Endodermal cell (in vitro differentiated cells): Measurements from ENCODE around the gene MAML2. TPM values are rescaled to one million over a fixed set of nuclear protein-coding genes. Genes with fewer than 3 reads are reported as not detected.
A peak's percentile ranks its signal among the peaks of the same experiment; 100 is the strongest.

Source experiments
- DNase-seq: peaks from one replicate; pipeline ENCODE4 v3.0.0-alpha.2; 2017
- H3K27ac ChIP-seq: 2 replicates; pipeline ENCODE4 v1.5.1; 2013; ENCODE audit warnings: mild to moderate bottlenecking, low read depth, low read length, moderate library complexity
- H3K27me3 ChIP-seq: 2 replicates; pipeline ENCODE4 v1.6.1; 2013; ENCODE audit warnings: mild to moderate bottlenecking, low read length, moderate library complexity; ENCODE audit not compliant: insufficient read depth, control insufficient read depth, poor library complexity, severe bottlenecking
- H3K36me3 ChIP-seq: 2 replicates; pipeline ENCODE4 v1.7.0; 2013; ENCODE audit warnings: mild to moderate bottlenecking, low read length, moderate library complexity; ENCODE audit not compliant: control insufficient read depth, insufficient read depth
- H3K4me1 ChIP-seq: one replicate; pipeline ENCODE4 v1.7.0; 2013; ENCODE audit warnings: low read length; ENCODE audit not compliant: control insufficient read depth, insufficient read depth
- H3K4me3 ChIP-seq: 2 replicates; pipeline ENCODE4 v1.5.1; 2013; ENCODE audit warnings: mild to moderate bottlenecking, low read length, moderate library complexity
- H3K9ac ChIP-seq: 2 replicates; pipeline ENCODE4 v1.6.1; 2013; ENCODE audit warnings: mild to moderate bottlenecking, low read length, moderate library complexity; ENCODE audit not compliant: poor library complexity, severe bottlenecking; ENCODE audit errors: extremely low read depth
- H3K9me3 ChIP-seq: 2 replicates; pipeline ENCODE4 v1.6.1; 2013; ENCODE audit warnings: mild to moderate bottlenecking, low read length, moderate library complexity; ENCODE audit not compliant: control insufficient read depth
- H3K27ac Mint-ChIP-seq: 2 replicates; pipeline ENCODE4 v1.8.0; 2020; ENCODE audit warnings: mixed read lengths
- H3K27me3 Mint-ChIP-seq: 2 replicates; pipeline ENCODE4 v1.8.0; 2021; ENCODE audit warnings: mild to moderate bottlenecking, mixed read lengths; ENCODE audit not compliant: insufficient read depth
- H3K36me3 Mint-ChIP-seq: 2 replicates; pipeline ENCODE4 v1.8.0; 2020; ENCODE audit warnings: low read depth, mixed read lengths
- H3K4me1 Mint-ChIP-seq: 2 replicates; pipeline ENCODE4 v1.8.0; 2020; ENCODE audit warnings: mixed read lengths
- H3K4me3 Mint-ChIP-seq: 2 replicates; pipeline ENCODE4 v1.8.0; 2020; ENCODE audit warnings: mild to moderate bottlenecking, moderate library complexity, mixed read lengths
- H3K9me3 Mint-ChIP-seq: 2 replicates; pipeline ENCODE4 v1.8.0; 2020; ENCODE audit warnings: mild to moderate bottlenecking, mixed read lengths
- WGBS, 2 experiments: methylation state at CpG; one replicate each; pipeline versions ENCODE4 v1.1.5 to v1.1.7; 2013; ENCODE audit warnings: missing lambda C conversion rate in 2 of 2, mixed read lengths in 1 of 2; ENCODE audit not compliant: insufficient coverage in 1 of 2, insufficient read length in 1 of 2; 5-methylcytosine and 5-hydroxymethylcytosine counted together
- total RNA-seq, 2 donors: library from RNA; stranded (reverse); fragmentation: NEBNext Ultra II Directional in 1 of 2; extraction: Animal tissue kit (Norgen Biotek cat#: 25700) in 1 of 2; gene quantifications; 2 replicates in 1 of 2; 3 replicates in 1 of 2; pipeline ENCODE4 v1.2.1, GENCODE V29; 2021
- TF ChIP-seq, protein P1 (sequence below): fragments of 200-600 bp; sonication (generic); conservative IDR thresholded peaks from 2 replicates; pipeline ENCODE4 v1.5.0; 2021; ENCODE audit warnings: antibody characterized with exemption, mild to moderate bottlenecking

Gene MAML2
- total RNA-seq, 2 donors from 2014 or later, result 6.6 to 8.0 TPM

DNA sequence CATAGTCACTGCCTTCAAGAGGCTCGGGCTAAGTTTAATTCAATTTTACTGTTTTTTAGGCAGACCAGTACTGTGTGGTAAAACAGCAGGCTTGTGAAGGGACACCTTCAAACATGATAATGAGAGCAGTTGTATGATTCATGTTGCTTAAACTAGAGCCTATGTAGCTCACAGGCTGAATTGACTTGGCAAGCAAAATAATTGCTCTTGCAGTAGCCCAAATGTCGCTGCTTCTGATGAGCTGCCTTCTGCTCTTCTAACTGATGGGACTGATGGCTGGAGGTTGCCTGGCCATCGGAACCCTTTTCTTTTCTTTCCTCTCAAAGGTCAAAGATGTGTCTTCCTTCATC, 137.6 kb downstream of the MAML2 start:
- Histone ChIP-seq H3K9ac (no peak overlapping the region), H3K4me3 (no peak overlapping the region), H3K27ac (no peak overlapping the region), H3K36me3 (no peaks in the 10 kb centered on the region), H3K9me3 (no peaks in the 10 kb centered on the region), H3K4me1 (no peaks in the 10 kb centered on the region), H3K27me3 (no peaks in the 10 kb centered on the region)
- TF ChIP-seq, protein P1, sequence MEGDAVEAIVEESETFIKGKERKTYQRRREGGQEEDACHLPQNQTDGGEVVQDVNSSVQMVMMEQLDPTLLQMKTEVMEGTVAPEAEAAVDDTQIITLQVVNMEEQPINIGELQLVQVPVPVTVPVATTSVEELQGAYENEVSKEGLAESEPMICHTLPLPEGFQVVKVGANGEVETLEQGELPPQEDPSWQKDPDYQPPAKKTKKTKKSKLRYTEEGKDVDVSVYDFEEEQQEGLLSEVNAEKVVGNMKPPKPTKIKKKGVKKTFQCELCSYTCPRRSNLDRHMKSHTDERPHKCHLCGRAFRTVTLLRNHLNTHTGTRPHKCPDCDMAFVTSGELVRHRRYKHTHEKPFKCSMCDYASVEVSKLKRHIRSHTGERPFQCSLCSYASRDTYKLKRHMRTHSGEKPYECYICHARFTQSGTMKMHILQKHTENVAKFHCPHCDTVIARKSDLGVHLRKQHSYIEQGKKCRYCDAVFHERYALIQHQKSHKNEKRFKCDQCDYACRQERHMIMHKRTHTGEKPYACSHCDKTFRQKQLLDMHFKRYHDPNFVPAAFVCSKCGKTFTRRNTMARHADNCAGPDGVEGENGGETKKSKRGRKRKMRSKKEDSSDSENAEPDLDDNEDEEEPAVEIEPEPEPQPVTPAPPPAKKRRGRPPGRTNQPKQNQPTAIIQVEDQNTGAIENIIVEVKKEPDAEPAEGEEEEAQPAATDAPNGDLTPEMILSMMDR, result no peak
- Mint-ChIP-seq H3K4me1 (peaks cover 50% of the 10 kb centered on the region), H3K9me3 (no peaks in the 10 kb centered on the region), H3K27me3 (no peaks in the 10 kb centered on the region), H3K4me3 (no peak overlapping the region), H3K27ac (no peak overlapping the region), H3K36me3 (no peaks in the 10 kb centered on the region)
- 79 to 94% methylated on average over 3 of the region's 3 CpGs for WGBS, 2 experiments
- no peak for DNase-seq

DNA sequence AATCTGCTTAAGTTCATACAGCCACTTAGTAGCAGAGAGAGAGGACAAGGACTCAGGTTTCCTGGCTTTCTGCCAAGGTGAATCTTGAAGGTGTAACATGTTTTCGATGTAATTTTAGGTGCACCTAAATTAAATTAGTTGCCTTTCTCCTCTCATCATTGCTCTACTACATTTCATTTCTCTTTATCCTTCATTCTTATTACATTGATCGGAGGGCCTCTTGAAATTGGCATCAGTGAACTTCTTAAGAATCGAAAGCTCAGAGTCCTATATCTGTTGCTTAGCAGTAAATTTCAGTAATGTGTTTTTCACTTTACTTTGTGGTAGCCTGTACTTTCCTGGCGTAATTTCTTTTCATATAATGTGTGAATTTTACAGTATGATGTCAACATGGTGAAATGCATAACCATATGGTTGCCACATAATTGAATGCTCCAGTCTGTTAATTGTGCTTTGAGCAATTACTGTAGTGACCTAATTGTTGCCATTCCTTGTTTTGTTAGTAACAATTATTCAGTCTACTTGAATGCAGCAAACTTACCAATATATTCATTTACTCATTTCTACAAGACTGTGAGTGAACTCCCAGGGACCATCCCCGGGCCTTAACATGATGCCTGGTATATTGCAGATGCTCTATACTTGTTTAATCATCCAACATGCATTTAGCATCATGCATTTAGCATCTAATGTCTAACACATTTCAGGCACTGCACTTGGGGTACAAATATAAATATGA, 138.1 kb downstream of the MAML2 start:
- Histone ChIP-seq H3K36me3 (no peaks in the 10 kb centered on the region), H3K9me3 (no peaks in the 10 kb centered on the region), H3K4me3 (no peak overlapping the region), H3K27me3 (no peaks in the 10 kb centered on the region), H3K9ac (no peak overlapping the region), H3K27ac (no peak overlapping the region), H3K4me1 (no peaks in the 10 kb centered on the region)
- Mint-ChIP-seq H3K4me1 (peaks cover 56% of the 10 kb centered on the region), H3K4me3 (no peak overlapping the region), H3K9me3 (no peaks in the 10 kb centered on the region), H3K27ac (no peak overlapping the region), H3K36me3 (no peaks in the 10 kb centered on the region), H3K27me3 (no peaks in the 10 kb centered on the region)
- TF ChIP-seq, protein P1, result no peak
- 91 to 96% methylated on average over 5 of the region's 5 CpGs for WGBS, 2 experiments
- no peak for DNase-seq

DNA sequence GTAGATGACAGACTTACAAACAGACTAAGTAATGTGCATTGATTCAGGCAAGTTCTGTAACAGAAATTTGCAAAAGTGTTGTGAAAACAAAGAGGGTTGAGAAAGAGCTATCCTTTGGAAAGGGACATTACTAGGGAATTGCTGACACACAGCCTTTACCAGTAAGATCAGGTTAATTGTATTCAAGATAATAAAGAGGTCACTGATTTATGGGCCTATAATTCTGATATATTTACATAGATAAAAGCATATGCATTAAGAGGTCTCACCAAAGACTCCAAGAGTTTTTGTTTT, 138.7 kb downstream of the MAML2 start:
- Mint-ChIP-seq H3K27me3 (no peaks in the 10 kb centered on the region), H3K4me3 (no peak overlapping the region), H3K27ac (no peak overlapping the region), H3K9me3 (no peaks in the 10 kb centered on the region), H3K36me3 (no peaks in the 10 kb centered on the region), H3K4me1 (peaks cover 61% of the 10 kb centered on the region)
- Histone ChIP-seq H3K36me3 (no peaks in the 10 kb centered on the region), H3K4me1 (no peaks in the 10 kb centered on the region), H3K9ac (no peak overlapping the region), H3K4me3 (no peak overlapping the region), H3K27ac (no peak overlapping the region), H3K27me3 (no peaks in the 10 kb centered on the region), H3K9me3 (no peaks in the 10 kb centered on the region)
- peak; percentile 13 for DNase-seq
- TF ChIP-seq, protein P1, result no peak
